Stimulated activated naive CD8-positive, alpha-beta T cell treated with anti-CD3 and anti-CD28 coated beads, Interleukin-15, Interleukin-2, amounts not matched to agents 100 U/mL and 50 U/mL, for 24 hours (primary cell): ENCODE data around the gene PEX3.

Source experiments
- ATAC-seq: fragments of 150-1000 bp; cut with Tn5 transposase; one replicate; pipeline ENCODE4 v1.10.0; 2021
- DNase-seq: peaks from one replicate; pipeline ENCODE4 v3.0.0; 2021

The PEX3 gene, protein sequence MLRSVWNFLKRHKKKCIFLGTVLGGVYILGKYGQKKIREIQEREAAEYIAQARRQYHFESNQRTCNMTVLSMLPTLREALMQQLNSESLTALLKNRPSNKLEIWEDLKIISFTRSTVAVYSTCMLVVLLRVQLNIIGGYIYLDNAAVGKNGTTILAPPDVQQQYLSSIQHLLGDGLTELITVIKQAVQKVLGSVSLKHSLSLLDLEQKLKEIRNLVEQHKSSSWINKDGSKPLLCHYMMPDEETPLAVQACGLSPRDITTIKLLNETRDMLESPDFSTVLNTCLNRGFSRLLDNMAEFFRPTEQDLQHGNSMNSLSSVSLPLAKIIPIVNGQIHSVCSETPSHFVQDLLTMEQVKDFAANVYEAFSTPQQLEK

DNA sequence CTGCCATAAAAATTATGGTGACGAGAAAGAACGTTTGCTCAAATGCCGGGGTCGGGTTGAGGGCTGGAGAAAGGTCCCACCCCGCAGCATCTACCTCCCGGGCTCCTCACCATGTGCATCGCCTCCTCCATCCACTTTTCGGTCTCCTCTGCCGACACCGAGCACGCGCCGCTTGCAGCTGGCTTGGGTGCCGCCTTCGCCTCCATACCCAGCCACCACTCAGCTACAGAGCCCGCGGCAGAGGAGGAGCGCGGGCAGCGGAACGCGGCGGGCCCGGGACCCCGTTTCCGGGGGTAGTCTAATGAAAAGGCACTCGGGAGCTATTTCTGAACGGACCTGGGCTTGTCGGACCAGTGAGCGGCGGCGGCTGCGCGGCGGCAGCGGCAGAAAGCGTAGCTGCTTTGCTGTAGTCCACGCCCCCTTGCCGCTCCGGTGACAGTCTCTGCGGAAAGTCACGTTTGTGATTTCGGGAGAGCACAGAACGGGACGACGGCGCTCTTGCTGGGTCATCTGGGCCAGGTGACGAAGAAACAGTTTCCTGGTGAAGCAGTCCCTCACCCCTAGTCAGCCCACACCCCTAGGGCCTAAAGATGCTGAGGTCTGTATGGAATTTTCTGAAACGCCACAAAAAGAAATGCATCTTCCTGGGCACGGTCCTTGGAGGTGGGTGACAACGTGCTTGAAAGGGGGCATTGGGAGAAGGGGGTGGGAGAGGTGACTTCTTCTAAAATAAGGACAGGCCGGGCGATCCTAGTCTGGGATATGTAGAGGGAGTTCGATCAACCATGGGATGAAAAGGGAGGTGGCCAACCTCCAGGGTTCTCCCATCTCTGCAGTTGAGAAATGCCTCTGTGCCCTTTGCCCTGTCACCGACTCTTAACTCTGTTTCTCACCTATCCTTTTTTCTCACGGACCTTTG lies at the start of gene PEX3, which contains the start of gene ADAT2:
PEX3 (plus strand) TSS at position 353 of the 919 bp plus-strand sequence; CDS start at position 591, 238 bp downstream.
ADAT2 (minus strand) TSS at position 243 of the 919 bp plus-strand sequence; CDS start at position 206, 37 bp downstream.
- peak; percentile 93 for DNase-seq
- peak; percentile 99 for ATAC-seq

GRCh38 chr6:143401068-143401446 lies 49.5 kb upstream of the PEX3 start:
- no peak for ATAC-seq
- no peak for DNase-seq

DNA sequence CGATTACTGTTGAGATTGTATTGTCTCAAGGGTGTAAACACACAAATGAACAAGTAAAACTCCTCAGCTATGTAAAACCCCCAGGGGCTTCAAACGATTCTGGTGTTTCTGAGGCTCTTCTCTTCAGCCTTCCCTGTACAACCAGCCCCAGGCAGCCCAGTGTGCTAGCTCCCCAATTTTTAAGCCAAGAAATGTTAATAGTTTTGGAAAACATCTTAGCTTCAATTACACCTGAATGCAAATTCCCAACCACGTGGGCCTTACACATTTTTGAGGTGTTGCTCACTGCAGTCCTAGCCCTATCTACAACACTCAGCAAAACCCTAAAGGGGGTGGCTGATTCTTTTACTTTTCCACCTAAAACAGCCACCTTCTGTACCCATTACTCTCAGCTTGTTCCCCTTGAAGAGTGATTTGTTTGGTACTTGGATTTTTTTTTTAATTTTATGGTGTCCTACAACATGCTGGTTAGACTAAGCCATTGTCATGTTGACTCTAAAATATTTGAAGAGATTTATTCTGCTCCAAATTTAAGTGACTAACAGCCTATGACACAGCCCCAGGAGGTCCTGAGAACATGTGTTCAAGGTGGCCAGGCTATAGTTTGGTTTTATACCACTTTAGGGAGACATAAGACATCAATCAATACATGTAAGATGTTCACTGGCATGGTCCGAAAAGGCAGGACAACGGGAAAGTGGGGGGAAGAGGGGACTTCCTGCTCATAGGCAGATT lies 48.8 kb upstream of the PEX3 start:
- DNase-seq (no peak), ATAC-seq (no peak)

GRCh38 chr6:143402721-143403336 lies 47.8 kb upstream of the PEX3 start:
- ATAC-seq (no peak), DNase-seq (no peak)

DNA sequence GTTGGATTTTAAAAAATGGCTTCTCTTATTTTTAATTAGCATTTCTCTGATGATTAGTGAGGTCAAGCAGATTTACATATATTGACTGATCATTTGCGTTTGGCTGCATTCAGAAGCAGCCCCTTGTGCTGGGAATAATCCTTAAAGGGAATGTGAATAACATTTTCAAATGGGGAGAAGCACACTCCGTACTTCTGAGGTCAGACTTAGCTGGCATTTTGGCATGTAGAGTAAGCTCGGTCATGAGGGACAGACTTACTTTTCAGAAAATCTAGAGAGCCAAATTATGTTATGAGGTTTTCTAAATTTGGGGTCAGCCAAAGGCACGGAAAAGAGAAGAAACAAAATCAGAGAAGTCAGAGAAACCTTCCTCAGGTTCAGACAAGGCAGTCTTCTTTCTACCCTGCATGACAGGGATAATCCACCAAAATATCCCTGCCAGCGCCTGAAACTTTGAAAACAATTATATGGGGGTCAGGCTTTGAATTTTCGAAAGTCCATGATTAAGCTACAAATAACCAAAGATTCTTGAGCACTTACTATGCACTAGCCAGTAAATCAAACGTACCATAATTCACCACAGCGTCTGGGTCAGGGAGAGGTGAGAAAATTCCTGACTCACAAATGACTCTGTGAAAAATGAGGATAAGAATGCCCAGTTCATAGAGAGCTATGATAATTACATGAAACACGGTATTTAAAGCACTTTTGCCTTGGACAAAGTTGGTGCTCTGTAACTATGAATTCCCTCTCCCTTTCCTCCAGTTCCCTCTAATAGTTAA lies 45.0 kb upstream of the PEX3 start:
- no peak for ATAC-seq

GRCh38 chr6:143406673-143407072 lies 43.9 kb upstream of the PEX3 start:
- ATAC-seq (no peak), DNase-seq (no peak)

More for the DNA sequence above, 45.0 kb upstream of the PEX3 start:
- no peak for DNase-seq

DNA sequence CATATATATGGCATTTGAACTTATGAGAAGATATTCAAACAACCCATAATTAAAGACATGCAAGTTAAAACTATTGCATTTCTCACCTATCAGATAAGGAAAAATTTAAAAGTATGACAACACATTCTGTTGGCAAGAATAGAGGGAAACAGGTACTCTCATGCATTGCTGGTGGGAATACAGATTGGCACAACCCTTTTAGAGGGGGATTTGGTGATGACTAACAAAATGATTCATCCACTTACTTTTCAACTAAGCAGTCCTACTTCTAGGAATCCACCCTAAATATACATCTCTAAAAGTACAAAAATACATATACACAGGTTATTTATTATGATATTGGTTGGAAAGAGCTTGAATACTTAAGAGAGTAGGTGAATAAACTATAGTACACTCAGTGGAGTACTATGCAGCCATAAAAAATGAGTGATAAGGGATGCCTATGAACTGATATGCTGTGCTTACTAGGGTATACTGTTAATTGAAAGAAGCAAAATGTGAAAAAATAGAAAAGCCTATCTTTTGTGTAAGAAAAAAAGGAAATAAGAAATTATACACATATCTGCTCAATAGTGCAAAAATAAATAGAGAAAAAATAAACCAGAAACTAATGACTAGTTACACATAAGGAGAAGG lies 42.3 kb upstream of the PEX3 start:
- ATAC-seq: no peak

GRCh38 chr6:143408787-143409162 lies 41.8 kb upstream of the PEX3 start:
- no peak for DNase-seq
- no peak for ATAC-seq

More for the DNA sequence above, 42.3 kb upstream of the PEX3 start:
- DNase-seq: no peak

GRCh38 chr6:143410859-143411270 lies 39.7 kb upstream of the PEX3 start:
- no peak for DNase-seq
- no peak for ATAC-seq

DNA sequence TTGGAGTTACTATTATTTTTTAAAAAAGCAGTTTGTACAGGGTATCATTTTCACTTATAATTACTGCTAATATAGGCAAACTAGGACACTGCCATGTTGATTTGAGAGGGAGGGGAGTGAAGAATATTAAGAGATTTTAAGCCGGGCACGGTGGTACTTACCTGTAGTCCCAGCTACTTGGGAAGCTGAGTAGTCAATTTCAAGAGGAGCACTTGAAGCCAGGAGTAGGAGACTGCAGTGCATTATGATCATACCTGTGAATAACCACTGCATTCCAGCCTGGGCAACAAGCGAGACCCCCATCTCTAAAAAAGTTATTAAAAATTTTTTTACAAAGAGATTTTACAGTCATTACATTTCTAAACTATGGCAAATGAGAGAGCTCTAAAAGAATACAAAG lies 35.8 kb upstream of the PEX3 start:
- ATAC-seq: no peak
- DNase-seq: no peak

DNA sequence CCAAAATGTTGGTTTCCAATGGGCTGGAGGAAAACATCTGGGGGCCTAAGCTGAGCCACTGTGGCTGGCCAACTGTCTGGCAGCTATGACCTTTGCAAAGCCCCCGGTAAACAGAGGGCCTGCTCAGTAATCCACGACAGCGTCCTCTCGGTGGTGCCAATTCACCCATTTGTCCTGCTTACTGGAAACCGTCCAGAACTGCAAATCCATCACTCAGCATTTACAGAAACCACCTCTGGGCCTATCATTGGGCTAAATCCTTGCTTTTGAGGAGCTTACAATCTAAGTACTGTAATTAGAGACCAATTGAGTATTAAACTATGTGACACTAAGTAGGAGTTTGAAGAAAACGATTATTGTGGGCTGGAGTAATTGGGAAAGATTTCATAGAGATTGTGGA lies 31.1 kb upstream of the PEX3 start:
- ATAC-seq (no peak), DNase-seq (no peak)

- DNase-seq: no peak
- no peak for ATAC-seq
These were observed 24.6 kb upstream of the PEX3 start for GRCh38 chr6:143426026-143426425.

DNA sequence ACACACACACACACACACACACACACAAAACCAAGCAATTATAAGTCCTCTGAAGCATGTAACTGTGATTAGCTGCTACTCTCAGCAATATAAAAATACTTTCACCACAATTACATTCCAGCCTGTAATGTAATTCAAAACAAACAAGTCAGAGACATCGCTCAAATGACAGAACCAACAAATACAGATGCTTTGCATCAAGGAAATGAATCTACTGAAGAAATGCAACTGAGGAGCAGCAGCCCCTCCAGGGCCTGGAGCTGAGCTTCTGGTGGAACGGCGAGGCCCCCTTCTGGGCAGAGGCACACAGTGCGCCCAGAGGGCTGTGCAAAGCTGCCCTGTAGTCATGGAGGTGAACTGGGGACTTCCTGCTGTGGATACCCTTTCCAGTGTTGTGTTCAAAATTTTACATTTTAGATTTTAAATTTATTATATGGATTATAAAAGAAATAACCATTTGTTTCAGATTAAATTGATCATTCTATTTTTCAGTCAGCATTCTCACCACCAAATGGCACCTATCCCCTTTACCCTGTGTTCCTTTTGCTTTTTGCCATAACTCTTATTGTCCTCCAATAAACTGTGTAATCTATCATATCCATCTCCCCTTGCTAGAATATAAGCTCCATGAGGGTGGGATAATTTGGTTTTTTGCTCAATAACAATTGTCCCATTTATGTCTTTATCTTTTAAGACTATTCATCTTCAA lies 23.3 kb upstream of the PEX3 start:
- peak; percentile 71 for DNase-seq
- ATAC-seq: peak; percentile 94

GRCh38 chr6:143429970-143430369 lies 20.6 kb upstream of the PEX3 start:
- DNase-seq (no peak), ATAC-seq (no peak)

DNA sequence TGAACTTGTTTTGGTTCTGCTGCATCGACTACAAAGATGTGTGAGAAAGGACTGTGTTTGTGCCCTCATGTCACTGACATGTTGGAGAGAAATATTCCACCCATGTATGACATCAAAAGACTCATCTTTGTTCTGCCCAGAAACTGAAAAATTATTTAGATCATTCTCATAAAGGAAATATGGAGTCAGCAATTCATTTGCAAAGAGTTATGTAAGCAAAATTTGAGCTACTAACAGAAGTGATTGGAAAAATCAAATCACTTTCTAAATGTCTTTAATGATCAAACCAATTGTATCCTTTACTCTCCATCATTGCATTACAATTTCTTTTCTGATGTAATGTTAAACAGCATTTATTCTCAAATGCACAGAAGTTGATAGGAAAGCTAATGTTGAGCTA lies 19.4 kb upstream of the PEX3 start:
- DNase-seq (no peak), ATAC-seq (no peak)

GRCh38 chr6:143432588-143432987 lies 18.0 kb upstream of the PEX3 start:
- ATAC-seq (no peak), DNase-seq (no peak)

- DNase-seq: no peak
- ATAC-seq: no peak
These were observed 9.6 kb upstream of the PEX3 start for GRCh38 chr6:143441010-143441409.

DNA sequence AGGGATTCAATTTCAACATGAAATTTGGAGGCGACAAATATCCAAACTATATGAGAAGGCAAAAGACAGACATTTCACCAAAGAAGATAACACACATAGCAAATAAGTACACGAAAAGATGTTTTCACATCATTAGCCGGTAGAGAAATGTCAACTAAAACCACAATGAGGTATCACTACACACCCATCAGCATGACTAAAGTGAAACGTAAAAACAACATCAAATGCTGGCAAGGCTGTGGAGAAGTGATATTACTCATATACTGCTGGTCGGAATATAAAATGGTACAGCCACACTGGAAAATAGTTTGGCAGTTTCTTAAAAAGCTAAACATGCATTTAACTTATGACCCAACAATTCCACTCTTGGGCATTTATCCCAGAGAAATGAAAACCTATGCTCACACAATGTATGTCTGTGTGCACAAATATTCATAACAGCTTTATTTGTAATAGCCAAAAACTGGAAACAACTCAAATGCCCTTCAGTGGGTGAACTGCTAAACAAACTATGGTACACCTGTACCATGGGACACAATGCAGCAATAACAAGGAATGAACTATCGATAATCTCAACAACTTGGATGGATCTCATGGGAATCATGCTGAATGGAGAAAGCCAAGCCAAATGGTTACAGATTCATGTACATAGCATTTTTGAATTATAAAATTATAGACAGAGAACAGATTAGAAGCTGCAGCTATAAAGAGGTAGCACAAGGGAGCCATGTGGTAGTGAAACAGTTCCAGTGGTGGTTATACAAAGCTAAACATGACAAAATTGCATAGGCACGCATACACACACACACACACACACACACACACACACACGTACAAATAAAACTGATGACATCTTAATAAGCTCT lies 8.7 kb upstream of the PEX3 start:
- peak; percentile 98 for ATAC-seq
- DNase-seq: no peak

DNA sequence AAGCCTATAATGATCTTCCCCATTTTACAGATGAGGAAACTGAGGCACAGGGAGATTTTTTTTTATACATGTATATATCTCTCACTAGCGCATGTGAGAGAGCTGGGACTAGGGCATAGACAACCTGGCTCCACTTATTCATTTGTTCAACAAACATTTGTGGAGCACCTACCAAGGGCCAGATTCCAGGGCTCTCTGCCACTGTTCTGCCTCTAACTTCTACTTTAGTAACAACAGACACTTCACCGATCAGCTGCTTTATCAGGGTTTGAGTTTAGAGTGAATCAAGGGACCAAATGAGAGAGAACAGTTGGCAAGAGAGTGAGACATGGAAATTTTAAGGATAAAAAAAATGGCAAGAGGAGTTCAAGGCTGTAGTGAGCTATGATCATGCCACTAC lies 7.5 kb upstream of the PEX3 start:
- ATAC-seq: no peak
- no peak for DNase-seq
